HCT116 (cell line): ENCODE results near the gene PRPF18. TPM values are rescaled to one million over a fixed set of nuclear protein-coding genes. Genes with fewer than 3 reads are reported as not detected.

Experiments used
- ATAC-seq: fragments of 200-7000 bp; cut with Tn5 transposase; 2 replicates; pipeline ENCODE4 v1.9.1; 2020; ENCODE audit warnings: mild to moderate bottlenecking, moderate library complexity
- BruUV-seq: library from RNA; stranded (reverse); fragments of 400-500 nt; replicated peaks from 2 replicates; lab custom pipeline; 2021; lab: Mats Ljungman, UMichigan
- CTCF ChIA-PET: fragments of 300-600 bp; sonication (Branson Sonifier 250); formaldehyde crosslinking; loops from one replicate; lab custom pipeline; 2021; ENCODE audit warnings: antibody characterized with exemption; lab: Charles Lee
- POLR2A ChIA-PET: fragments of 300-600, 350-600 bp; sonication (Branson Sonifier 250); formaldehyde crosslinking; loops from one replicate; lab custom pipeline; 2021; ENCODE audit warnings: antibody characterized with exemption; lab: Charles Lee
- RAD21 ChIA-PET, 2 experiments: fragments of 300-600 bp; sonication (Branson Sonifier 250); formaldehyde crosslinking; loops; one replicate each; lab custom pipeline; 2023; ENCODE audit warnings: low total read pairs in 2 of 2; ENCODE audit not compliant: uncharacterized antibody in 2 of 2, unreplicated experiment in 2 of 2, low non-redundant PET in 1 of 2; lab: Charles Lee
- DNase-seq: peaks from one replicate; pipeline ENCODE4 v3.0.0-alpha.2; 2010; ENCODE audit warnings: low read depth, low spot score
- H2AFZ ChIP-seq: fragments of 200-600 bp; shearing (Covaris generic), sonication (generic); 2 replicates; pipeline ENCODE4 v1.6.1; 2017; ENCODE audit warnings: low read depth, mixed run types, mixed read lengths, antibody characterized with exemption, low read length; ENCODE audit not compliant: poor library complexity, severe bottlenecking
- H3K27ac ChIP-seq: 2 replicates; pipeline ENCODE4 v1.5.1; 2012; ENCODE audit warnings: low read depth, low read length
- H3K27me3 ChIP-seq: fragments of 200-600 bp; sonication (generic); 2 replicates; pipeline ENCODE4 v1.6.1; 2016; ENCODE audit warnings: mixed run types, low read length, mixed read lengths; ENCODE audit not compliant: insufficient read depth
- H3K36me3 ChIP-seq, 2 experiments: fragments of 200-500 bp in 1 of 2; fragments of 200-600 bp in 1 of 2; sonication (Bioruptor generic) in 1 of 2; sonication (generic) in 1 of 2; 2 replicates each; pipeline versions ENCODE4 v1.5.1 to v1.6.1; 2014 to 2016; ENCODE audit warnings: low read length in 2 of 2, inconsistent platforms in 1 of 2, mixed read lengths in 1 of 2, mixed run types in 1 of 2; ENCODE audit not compliant: insufficient read depth in 2 of 2, control insufficient read depth in 1 of 2
- H3K4me1 ChIP-seq, 2 experiments: fragments of 200-600 bp in 1 of 2; sonication (generic) in 1 of 2; 2 replicates each; pipeline versions ENCODE4 v1.5.1 to v1.6.1; 2012 to 2017; ENCODE audit warnings: low read length in 2 of 2, inconsistent platforms in 1 of 2, mild to moderate bottlenecking in 1 of 2, mixed read lengths in 1 of 2, mixed run types in 1 of 2, moderate library complexity in 1 of 2; ENCODE audit not compliant: insufficient read depth in 2 of 2, control insufficient read depth in 1 of 2
- H3K4me2 ChIP-seq: fragments of 200-600 bp; sonication (generic); 2 replicates; pipeline ENCODE4 v1.6.1; 2017; ENCODE audit warnings: mixed run types, low read length, mixed read lengths
- H3K4me3 ChIP-seq, 2 experiments: fragments of 200-600 bp in 1 of 2; sonication (generic) in 1 of 2; replicated peaks in 1 of 2; 2 replicates each; pipeline ENCODE4 v1.5.1; 2011 to 2016; ENCODE audit warnings: low read length in 2 of 2, control low read depth in 1 of 2, low read depth in 1 of 2, mild to moderate bottlenecking in 1 of 2, mixed read lengths in 1 of 2, mixed run types in 1 of 2
- H3K79me2 ChIP-seq: fragments of 200-600 bp; sonication (generic); 2 replicates; pipeline ENCODE4 v1.6.1; 2017; ENCODE audit warnings: mild to moderate bottlenecking, mixed run types, low read length, moderate library complexity, mixed read lengths; ENCODE audit not compliant: insufficient read depth
- H3K9ac ChIP-seq: fragments of 200-600 bp; sonication (generic); 2 replicates; pipeline ENCODE4 v1.6.1; 2016; ENCODE audit warnings: low read length, mixed read lengths
- H3K9me2 ChIP-seq: fragments of 200-600 bp; sonication (generic), shearing (Covaris generic); 2 replicates; pipeline ENCODE4 v1.6.1; 2017; ENCODE audit warnings: mixed run types, mild to moderate bottlenecking, moderate library complexity; ENCODE audit not compliant: insufficient read depth
- H3K9me3 ChIP-seq, 2 experiments: fragments of 200-500 bp in 1 of 2; fragments of 200-600 bp in 1 of 2; sonication (Bioruptor generic) in 1 of 2; sonication (generic) in 1 of 2; 2 replicates each; pipeline ENCODE4 v1.6.1; 2014 to 2017; ENCODE audit warnings: low read length in 2 of 2, mixed read lengths in 2 of 2, inconsistent platforms in 1 of 2, low read depth in 1 of 2, mild to moderate bottlenecking in 1 of 2, mixed run types in 1 of 2, moderate library complexity in 1 of 2; ENCODE audit not compliant: control insufficient read depth in 1 of 2, insufficient read depth in 1 of 2
- H4K20me1 ChIP-seq: fragments of 200-600 bp; sonication (generic), shearing (Covaris generic); 2 replicates; pipeline ENCODE4 v1.6.1; 2017; ENCODE audit warnings: mixed run types, mild to moderate bottlenecking, moderate library complexity; ENCODE audit not compliant: insufficient read depth
- CBX3 ChIP-seq: IDR thresholded peaks from 2 replicates; pipeline ENCODE4 v1.6.1; 2012; ENCODE audit warnings: low read depth
- CEBPB ChIP-seq: IDR thresholded peaks from 2 replicates; pipeline ENCODE4 v1.6.1; 2012; ENCODE audit warnings: low read depth
- EGR1 ChIP-seq: IDR thresholded peaks from 2 replicates; pipeline ENCODE4 v1.6.1; 2012; ENCODE audit warnings: low read depth
- ELF1 ChIP-seq: IDR thresholded peaks from 2 replicates; pipeline ENCODE4 v1.6.1; 2012; ENCODE audit warnings: low read depth, borderline replicate concordance
- EZH2 ChIP-seq: fragments of 200-600 bp; sonication (generic); IDR thresholded peaks from 2 replicates; pipeline ENCODE4 v1.6.1; 2017; ENCODE audit warnings: antibody characterized with exemption, mixed run types
- EZH2phosphoT487 ChIP-seq: fragments of 200-600 bp; IDR thresholded peaks from 2 replicates; pipeline ENCODE4 v1.6.1; 2018; ENCODE audit warnings: antibody characterized with exemption, borderline replicate concordance
- JUND ChIP-seq: IDR thresholded peaks from 2 replicates; pipeline ENCODE4 v1.6.1; 2012
- MAX ChIP-seq: IDR thresholded peaks from 2 replicates; pipeline ENCODE4 v1.6.1; 2012
- POLR2AphosphoS5 ChIP-seq: IDR thresholded peaks from 2 replicates; pipeline ENCODE4 v1.6.1; 2011; ENCODE audit warnings: mild to moderate bottlenecking, low read depth, low read length, moderate library complexity
- SIN3A ChIP-seq: IDR thresholded peaks from 2 replicates; pipeline ENCODE4 v1.6.1; 2012; ENCODE audit warnings: low read depth
- SP1 ChIP-seq: IDR thresholded peaks from 2 replicates; pipeline ENCODE4 v1.6.1; 2012; ENCODE audit warnings: low read depth
- TCF7L2 ChIP-seq: IDR thresholded peaks from 2 replicates; pipeline ENCODE4 v1.7.0; 2011; ENCODE audit warnings: borderline replicate concordance, inconsistent platforms; ENCODE audit not compliant: insufficient read depth, insufficient read length; ENCODE audit errors: extremely low read depth
- ZBTB33 ChIP-seq: IDR thresholded peaks from 2 replicates; pipeline ENCODE4 v1.6.1; 2011; ENCODE audit warnings: mild to moderate bottlenecking, low read length, moderate library complexity; ENCODE audit not compliant: insufficient replicate concordance; ENCODE audit errors: extremely low read depth
- ZFX ChIP-seq: fragments of 450-650 bp; IDR thresholded peaks from 2 replicates; pipeline ENCODE4 v1.6.1; 2017
- intact Hi-C: fragments of 100-400 bp; cut with micrococcal nuclease; formaldehyde crosslinking; loops from 2 replicates; pipeline ENCODE4 v1.10.0; 2022
- total RNA-seq: library from RNA; stranded (reverse); gene quantifications from one replicate; pipeline ENCODE4 v1.2.1, GENCODE V29; 2021; ENCODE audit not compliant: unreplicated experiment

The PRPF18 gene
- total RNA-seq, 1 experiment from 2014 or later = 16.2 TPM

GRCh38 chr10:13555884-13556510, 30.8 kb upstream of the PRPF18 start:
- ChIA-PET POLR2A (no interaction called here), RAD21 (no interaction called here), CTCF (no interaction called here)
- no peaks in the 10 kb centered on the region for H3K27me3 ChIP-seq
- H4K20me1 ChIP-seq = no peaks in the 10 kb centered on the region
- TF ChIP-seq CBX3 = no peak
- no peak for TF ChIP-seq MAX
- TF ChIP-seq EZH2 = no peak
- no peak for TF ChIP-seq ZBTB33
- no peak for TF ChIP-seq EZH2phosphoT487
- TF ChIP-seq EGR1 = no peak
- TF ChIP-seq ZFX = no peak
- no peak overlapping the region for H3K4me3 ChIP-seq
- intact Hi-C loops = no loop called here
- H3K9me2 ChIP-seq = no peaks in the 10 kb centered on the region
- BruUV-seq = no TSS peak
- H3K27ac ChIP-seq = no peak overlapping the region
- no peak overlapping the region for H2AFZ ChIP-seq
- H3K4me2 ChIP-seq = no peak overlapping the region
- no peaks in the 10 kb centered on the region for H3K79me2 ChIP-seq
- H3K9me3 ChIP-seq = no peaks in the 10 kb centered on the region
- no peaks in the 10 kb centered on the region for H3K36me3 ChIP-seq
- DNase-seq = no peak
- H3K9ac ChIP-seq = no peak overlapping the region
- no peaks in the 10 kb centered on the region for H3K4me1 ChIP-seq
- no peak for ATAC-seq

- TF ChIP-seq SP1 (no peak), TCF7L2 (no peak), ELF1 (no peak), JUND (no peak), POLR2AphosphoS5 (no peak), CEBPB (no peak), SIN3A (no peak)
- H3K79me2 ChIP-seq = no peaks in the 10 kb centered on the region
- ATAC-seq (no peak), DNase-seq (no peak)
- no peaks in the 10 kb centered on the region for H3K9me2 ChIP-seq
- BruUV-seq = no TSS peak
- no peaks in the 10 kb centered on the region for H4K20me1 ChIP-seq
- H3K36me3 ChIP-seq = no peaks in the 10 kb centered on the region
- no peak overlapping the region for H2AFZ ChIP-seq
- intact Hi-C loops = no loop called here
- H3K4me2 ChIP-seq = no peak overlapping the region
- H3K9me3 ChIP-seq = no peaks in the 10 kb centered on the region; a peak in 1 of 4 replicates
- H3K9ac ChIP-seq = no peak overlapping the region
- H3K4me3 ChIP-seq = no peak overlapping the region
- ChIA-PET RAD21 (no interaction called here), POLR2A (no interaction called here), CTCF (no interaction called here)
- no peaks in the 10 kb centered on the region for H3K4me1 ChIP-seq
- H3K27ac ChIP-seq = no peak overlapping the region
- no peaks in the 10 kb centered on the region for H3K27me3 ChIP-seq
These were observed 27.6 kb upstream of the PRPF18 start for GRCh38 chr10:13559124-13559700.
